GM23338 (cell line): Measurements from ENCODE around the gene EPG5. TPM values are rescaled to one million over a fixed set of nuclear protein-coding genes. Genes with fewer than 3 reads are reported as not detected.

Source experiments
- ATAC-seq: fragments of 200-7000 bp; cut with Tn5 transposase; 3 replicates; pipeline ENCODE4 v1.9.1; 2020
- DNase-seq: peaks from one replicate; pipeline ENCODE4 v3.0.0-alpha.2; 2015; ENCODE audit warnings: low spot score
- H2AFZ ChIP-seq: fragments of 200-600 bp; sonication (generic); 2 replicates; pipeline ENCODE4 v1.8.0; 2016; ENCODE audit warnings: antibody characterized with exemption, mild to moderate bottlenecking, moderate library complexity
- H3F3A ChIP-seq: fragments of 200-600 bp; sonication (generic); replicated peaks from 2 replicates; pipeline ENCODE4 v1.8.0; 2017; ENCODE audit warnings: antibody characterized with exemption, mixed run types, low read depth
- H3K27ac ChIP-seq: fragments of 200-600 bp; sonication (generic); 2 replicates; pipeline ENCODE4 v1.6.1; 2016; ENCODE audit warnings: low read depth
- H3K27me3 ChIP-seq: fragments of 200-600 bp; sonication (generic); 2 replicates; pipeline ENCODE4 v1.8.0; 2016; ENCODE audit warnings: mild to moderate bottlenecking, mixed run types, moderate library complexity; ENCODE audit not compliant: insufficient read depth
- H3K36me3 ChIP-seq: fragments of 200-600 bp; sonication (generic); 2 replicates; pipeline ENCODE4 v1.8.0; 2016; ENCODE audit warnings: mild to moderate bottlenecking; ENCODE audit not compliant: insufficient read depth
- H3K4me1 ChIP-seq: fragments of 200-600 bp; sonication (generic); 2 replicates; pipeline ENCODE4 v1.8.0; 2016; ENCODE audit warnings: mild to moderate bottlenecking, moderate library complexity; ENCODE audit not compliant: insufficient read depth
- H3K4me2 ChIP-seq: fragments of 200-600 bp; sonication (generic); 2 replicates; pipeline ENCODE4 v1.7.1; 2017; ENCODE audit warnings: mixed run types
- H3K4me3 ChIP-seq: fragments of 200-600 bp; sonication (generic); 2 replicates; pipeline ENCODE4 v1.6.1; 2016; ENCODE audit warnings: mixed run types
- H3K79me2 ChIP-seq: fragments of 200-600 bp; sonication (generic); replicated peaks from 2 replicates; pipeline ENCODE4 v1.8.0; 2017; ENCODE audit warnings: mild to moderate bottlenecking; ENCODE audit not compliant: insufficient read depth
- H3K9me2 ChIP-seq: fragments of 200-600 bp; sonication (generic); 2 replicates; pipeline ENCODE4 v1.8.0; 2017; ENCODE audit not compliant: insufficient read depth
- H4K20me1 ChIP-seq: fragments of 200-600 bp; sonication (generic); replicated peaks from 2 replicates; pipeline ENCODE4 v1.8.0; 2017; ENCODE audit warnings: mild to moderate bottlenecking; ENCODE audit not compliant: insufficient read depth
- H3K27ac Mint-ChIP-seq: 2 replicates; pipeline ENCODE4 v1.8.0; 2020; ENCODE audit warnings: inconsistent platforms, mild to moderate bottlenecking, moderate library complexity, mixed read lengths
- H3K27me3 Mint-ChIP-seq: 3 replicates; pipeline ENCODE4 v1.8.0; 2022; ENCODE audit warnings: low read depth, mild to moderate bottlenecking, moderate library complexity, mixed read lengths, inconsistent platforms; ENCODE audit not compliant: insufficient read depth, poor library complexity
- H3K36me3 Mint-ChIP-seq: 3 replicates; pipeline ENCODE4 v1.8.0; 2021; ENCODE audit warnings: low read depth, mild to moderate bottlenecking, inconsistent platforms, moderate library complexity, mixed read lengths
- H3K4me1 Mint-ChIP-seq: 3 replicates; pipeline ENCODE4 v1.8.0; 2020; ENCODE audit warnings: mild to moderate bottlenecking, inconsistent platforms, mixed read lengths
- H3K4me3 Mint-ChIP-seq: 3 replicates; pipeline ENCODE4 v1.8.0; 2021; ENCODE audit warnings: moderate library complexity, mild to moderate bottlenecking, inconsistent platforms, mixed read lengths
- H3K9me3 Mint-ChIP-seq: 3 replicates; pipeline ENCODE4 v1.8.0; 2020; ENCODE audit warnings: moderate library complexity, mild to moderate bottlenecking, inconsistent platforms, mixed read lengths
- CREB1 ChIP-seq: fragments of 250-450 bp; sonication (Bioruptor Pico); IDR thresholded peaks from 2 replicates; pipeline ENCODE4 v1.5.0; 2020; ENCODE audit warnings: low read depth, mild to moderate bottlenecking, moderate library complexity
- CTCF ChIP-seq, 2 experiments: fragments of 200-600 bp in 1 of 2; sonication (generic) in 1 of 2; conservative IDR thresholded peaks; 2 replicates each; pipeline versions ENCODE4 v1.5.1 to v1.6.1; 2016 to 2017; ENCODE audit warnings: antibody characterized with exemption in 2 of 2, low read depth in 2 of 2, mild to moderate bottlenecking in 2 of 2, moderate library complexity in 1 of 2
- ETS1 ChIP-seq: IDR thresholded peaks from 2 replicates; pipeline ENCODE4 v1.6.1; 2016; ENCODE audit warnings: antibody characterized with exemption
- EZH2 ChIP-seq: fragments of 200-600 bp; sonication (generic); IDR thresholded peaks from one replicate; pipeline ENCODE4 v1.8.0; 2017; ENCODE audit warnings: antibody characterized with exemption, mild to moderate bottlenecking, low read depth; ENCODE audit not compliant: unreplicated experiment
- EZH2phosphoT487 ChIP-seq: fragments of 200-600 bp; sonication (generic); IDR thresholded peaks from one replicate; pipeline ENCODE4 v1.8.1; 2018; ENCODE audit warnings: antibody characterized with exemption; ENCODE audit not compliant: unreplicated experiment
- JUNB ChIP-seq: IDR thresholded peaks from one replicate; pipeline ENCODE4 v1.6.1; 2016; ENCODE audit warnings: antibody characterized with exemption; ENCODE audit not compliant: unreplicated experiment
- NANOG ChIP-seq: IDR thresholded peaks from 2 replicates; pipeline ENCODE4 v1.6.1; 2016; ENCODE audit warnings: antibody characterized with exemption, borderline replicate concordance
- POLR2AphosphoS5 ChIP-seq: IDR thresholded peaks from 2 replicates; pipeline ENCODE4 v1.6.1; 2016; ENCODE audit warnings: antibody characterized with exemption, low read depth
- ZNF114 ChIP-seq: fragments of 250-450 bp; sonication (Bioruptor Pico); IDR thresholded peaks from 2 replicates; pipeline ENCODE4 v1.5.0; 2020; ENCODE audit warnings: mild to moderate bottlenecking, moderate library complexity
- ZNF331 ChIP-seq: fragments of 250-450 bp; sonication (Bioruptor Pico); IDR thresholded peaks from 2 replicates; pipeline ENCODE4 v1.5.0; 2020; ENCODE audit warnings: low read depth, mild to moderate bottlenecking, moderate library complexity
- ZNF462 ChIP-seq: fragments of 250-450 bp; sonication (Bioruptor Pico); IDR thresholded peaks from 2 replicates; pipeline ENCODE4 v1.5.0; 2020; ENCODE audit warnings: mild to moderate bottlenecking, moderate library complexity
- polyA plus RNA-seq: library from polyadenylated mRNA; unstranded; fragments of >200 nt; fragmentation: Nextera tagmentation; extraction: Ambion mirVana; gene quantifications from 2 replicates; pipeline ENCODE4 v1.2.1, GENCODE V29; 2016
- total RNA-seq: library from RNA; depleted of rRNA; stranded (reverse); fragments of >200 nt; shearing (Covaris generic); gene quantifications from 2 replicates; pipeline ENCODE4 v1.2.3, GENCODE V29; 2014

EPG5 gene
- total and polyA plus RNA-seq, 2 experiments from 2014 or later = 4.1 to 29.2 TPM

- Histone ChIP-seq H4K20me1 (no peaks in the 10 kb centered on the region), H3K4me1 (no peaks in the 10 kb centered on the region), H3K79me2 (no peaks in the 10 kb centered on the region), H3K27ac (no peak overlapping the region), H3K36me3 (no peaks in the 10 kb centered on the region), H3F3A (no peaks in the 10 kb centered on the region), H3K9me2 (no peaks in the 10 kb centered on the region), H3K4me2 (no peak overlapping the region), H3K27me3 (no peaks in the 10 kb centered on the region), H2AFZ (no peak overlapping the region), H3K4me3 (no peak overlapping the region)
- no peaks in the 10 kb centered on the region for H3K27me3 Mint-ChIP-seq
- H3K9me3 Mint-ChIP-seq = peaks cover 6% of the 10 kb centered on the region; the same call in 2 of the 3 replicates
- H3K36me3 Mint-ChIP-seq = peaks cover 30% of the 10 kb centered on the region
- ATAC-seq (no peak), DNase-seq (no peak)
- peaks cover 7% of the 10 kb centered on the region for H3K4me1 Mint-ChIP-seq
- TF ChIP-seq ETS1 (no peak), ZNF462 (CRISPR knock-in tag) (no peak), POLR2AphosphoS5 (no peak), CREB1 (CRISPR knock-in tag) (no peak), EZH2 (no peak)
- no peak overlapping the region for H3K4me3 Mint-ChIP-seq
- H3K27ac Mint-ChIP-seq = no peak overlapping the region
Measured at GRCh38 chr18:45877403-45877802, 89.7 kb downstream of the EPG5 start.

GRCh38 chr18:45876161-45876560 is 91.0 kb downstream of the EPG5 start:
- no peak overlapping the region for H3K27ac Mint-ChIP-seq
- Histone ChIP-seq H3K27ac (no peak overlapping the region), H3K4me3 (no peak overlapping the region), H4K20me1 (no peaks in the 10 kb centered on the region), H3K4me1 (no peaks in the 10 kb centered on the region), H3K4me2 (no peak overlapping the region), H3F3A (no peaks in the 10 kb centered on the region), H3K79me2 (no peaks in the 10 kb centered on the region), H3K36me3 (no peaks in the 10 kb centered on the region), H3K27me3 (no peaks in the 10 kb centered on the region), H2AFZ (no peak overlapping the region), H3K9me2 (no peaks in the 10 kb centered on the region)
- H3K4me3 Mint-ChIP-seq = no peak overlapping the region
- DNase-seq (no peak), ATAC-seq (no peak)
- peaks cover 7% of the 10 kb centered on the region for H3K4me1 Mint-ChIP-seq
- no peaks in the 10 kb centered on the region for H3K27me3 Mint-ChIP-seq
- peaks cover 6% of the 10 kb centered on the region; the same call in 2 of the 3 replicates for H3K9me3 Mint-ChIP-seq
- H3K36me3 Mint-ChIP-seq = peaks cover 27% of the 10 kb centered on the region
- TF ChIP-seq EZH2phosphoT487 = no peak
- TF ChIP-seq CTCF (conservative IDR thresholded peaks at IDR 0.05; ENCODE audit: low read depth in 2 of 2) = no peak
- no peak for TF ChIP-seq CREB1 (CRISPR knock-in tag)
- TF ChIP-seq JUNB = no peak
- no peak for TF ChIP-seq ZNF114 (CRISPR knock-in tag)
- no peak for TF ChIP-seq ZNF331 (CRISPR knock-in tag)
- no peak for TF ChIP-seq EZH2
- TF ChIP-seq NANOG = no peak
